H1 (cell line): ENCODE results near the gene UBE2I. TPM values are rescaled to one million over a fixed set of nuclear protein-coding genes. Genes with fewer than 3 reads are reported as not detected.

Experiments used
- CTCF ChIA-PET: fragments of 300-600 bp; sonication (Branson Sonifier 250); formaldehyde crosslinking; loops from one replicate; lab custom pipeline; 2021; ENCODE audit not compliant: partially characterized antibody; lab: Charles Lee
- POLR2A ChIA-PET: fragments of 300-600 bp; sonication (Branson Sonifier 250); formaldehyde crosslinking; loops from one replicate; lab custom pipeline; 2021; ENCODE audit warnings: inconsistent platforms; ENCODE audit not compliant: partially characterized antibody; lab: Charles Lee
- DNase-seq, 2 experiments: peaks; one replicate each; pipeline versions ENCODE4 v3.0.0 to v3.0.0-alpha.2; 2010 to 2022; ENCODE audit warnings: low spot score in 2 of 2, low read depth in 1 of 2, mixed read lengths in 1 of 2
- FAIRE-seq: peaks from 2 replicates; lab custom pipeline; 2011; peaks lifted over from hg19 to GRCh38; lab: Jason Lieb, UNC
- H2AFZ ChIP-seq: 2 replicates; pipeline ENCODE4 v1.8.1; 2012; ENCODE audit warnings: low read length, inconsistent platforms
- H2AK5ac ChIP-seq: 2 replicates; pipeline ENCODE4 v1.6.1; 2013; ENCODE audit warnings: low read depth, low read length
- H2BK120ac ChIP-seq: replicated peaks from 2 replicates; pipeline ENCODE3; 2013; ENCODE audit warnings: low read depth, low read length, inconsistent platforms
- H2BK12ac ChIP-seq: 2 replicates; pipeline ENCODE4 v1.6.1; 2013; ENCODE audit warnings: low read depth, low read length
- H2BK15ac ChIP-seq: 2 replicates; pipeline ENCODE4 v1.6.1; 2013; ENCODE audit warnings: low read length
- H2BK20ac ChIP-seq: 2 replicates; pipeline ENCODE4 v1.6.1; 2013; ENCODE audit warnings: low read length
- H2BK5ac ChIP-seq: 2 replicates; pipeline ENCODE4 v1.6.1; 2013; ENCODE audit warnings: low read depth, low read length
- H3K14ac ChIP-seq: 2 replicates; pipeline ENCODE4 v1.6.1; 2013; ENCODE audit warnings: inconsistent platforms; ENCODE audit not compliant: insufficient read length
- H3K18ac ChIP-seq: 2 replicates; pipeline ENCODE4 v1.6.1; 2013; ENCODE audit warnings: low read length; ENCODE audit errors: extremely low read depth
- H3K23ac ChIP-seq: 2 replicates; pipeline ENCODE4 v1.6.1; 2013; ENCODE audit warnings: inconsistent platforms; ENCODE audit not compliant: insufficient read length
- H3K23me2 ChIP-seq: 2 replicates; pipeline ENCODE4 v1.6.1; 2013; ENCODE audit warnings: low read depth, low read length
- H3K27ac ChIP-seq: 2 replicates; pipeline ENCODE4 v1.6.1; 2011; ENCODE audit warnings: low read depth, low read length, inconsistent platforms
- H3K27me3 ChIP-seq, 4 experiments: replicated peaks in 1 of 4; 1 replicate in 1 of 4; 2 replicates in 3 of 4; pipeline versions ENCODE4 v1.6.1 to v1.8.1; 2011 to 2013; ENCODE audit warnings: low read length in 3 of 4, mild to moderate bottlenecking in 3 of 4, inconsistent platforms in 2 of 4, mixed read lengths in 2 of 4, moderate library complexity in 1 of 4; ENCODE audit not compliant: control insufficient read depth in 3 of 4, insufficient read depth in 3 of 4; ENCODE audit errors: extremely low read depth in 1 of 4
- H3K36me3 ChIP-seq, 4 experiments: 2 replicates each; pipeline versions ENCODE4 v1.6.1 to v1.8.1; 2011 to 2013; ENCODE audit warnings: mild to moderate bottlenecking in 4 of 4, low read length in 3 of 4, moderate library complexity in 2 of 4, control low read depth in 1 of 4, inconsistent platforms in 1 of 4; ENCODE audit not compliant: insufficient read depth in 4 of 4, control insufficient read depth in 2 of 4
- H3K4ac ChIP-seq: replicated peaks from 2 replicates; pipeline ENCODE3; 2013; ENCODE audit warnings: low read length, low read depth, mixed read lengths, inconsistent platforms; ENCODE audit not compliant: insufficient read length
- H3K4me1 ChIP-seq, 4 experiments: replicated peaks in 1 of 4; 1 replicate in 1 of 4; 2 replicates in 3 of 4; pipeline versions ENCODE4 v1.6.1 to v1.8.1; 2011 to 2013; ENCODE audit warnings: low read length in 3 of 4, inconsistent platforms in 2 of 4, mixed read lengths in 1 of 4; ENCODE audit not compliant: insufficient read depth in 4 of 4, control insufficient read depth in 3 of 4
- H3K4me2 ChIP-seq, 2 experiments: 2 replicates each; pipeline versions ENCODE4 v1.6.1 to v1.8.1; 2011 to 2013; ENCODE audit warnings: low read depth in 2 of 2, low read length in 2 of 2, control low read depth in 1 of 2, inconsistent platforms in 1 of 2, mild to moderate bottlenecking in 1 of 2; ENCODE audit not compliant: insufficient read depth in 1 of 2
- H3K4me3 ChIP-seq, 4 experiments: fragments of 200-600, 300-600 bp in 1 of 4; sonication (generic), shearing (Covaris generic), sonication (Bioruptor Twin) in 1 of 4; 2 replicates each; pipeline versions ENCODE4 v1.5.1 to v1.8.1; 2011 to 2016; ENCODE audit warnings: low read length in 4 of 4, low read depth in 3 of 4, control low read depth in 2 of 4, inconsistent platforms in 2 of 4, mild to moderate bottlenecking in 2 of 4, mixed read lengths in 1 of 4, moderate library complexity in 1 of 4; ENCODE audit not compliant: insufficient read depth in 2 of 4; ENCODE audit errors: extremely low read depth in 1 of 4
- H3K56ac ChIP-seq: replicated peaks from 2 replicates; pipeline ENCODE3; 2013; ENCODE audit warnings: low read depth, mild to moderate bottlenecking, mixed read lengths, low read length, inconsistent platforms; ENCODE audit not compliant: insufficient read length
- H3K79me1 ChIP-seq: 2 replicates; pipeline ENCODE4 v1.6.1; 2013; ENCODE audit warnings: low read depth, low read length, control low read depth
- H3K79me2 ChIP-seq, 2 experiments: 2 replicates each; pipeline versions ENCODE4 v1.6.1 to v1.8.1; 2012 to 2013; ENCODE audit warnings: low read length in 2 of 2, mild to moderate bottlenecking in 2 of 2, inconsistent platforms in 1 of 2; ENCODE audit not compliant: insufficient read depth in 2 of 2, control insufficient read depth in 1 of 2
- H3K9ac ChIP-seq, 4 experiments: replicated peaks in 1 of 4; 1 replicate in 1 of 4; 2 replicates in 3 of 4; pipeline versions ENCODE4 v1.6.1 to v1.8.1; 2011 to 2013; ENCODE audit warnings: low read depth in 3 of 4, low read length in 3 of 4, control low read depth in 2 of 4, mild to moderate bottlenecking in 2 of 4, moderate library complexity in 2 of 4, inconsistent platforms in 1 of 4; ENCODE audit errors: extremely low read depth in 1 of 4
- H3K9me3 ChIP-seq, 2 experiments: 2 replicates each; pipeline versions ENCODE4 v1.6.1 to v1.8.1; 2012 to 2013; ENCODE audit warnings: mild to moderate bottlenecking in 2 of 2, moderate library complexity in 2 of 2, control low read depth in 1 of 2, inconsistent platforms in 1 of 2, low read depth in 1 of 2, low read length in 1 of 2, mixed read lengths in 1 of 2; ENCODE audit not compliant: insufficient read depth in 2 of 2
- H4K20me1 ChIP-seq, 2 experiments: replicated peaks in 1 of 2; 2 replicates each; pipeline versions ENCODE3 to v1.8.1; 2011 to 2013; ENCODE audit warnings: inconsistent platforms in 2 of 2, low read length in 2 of 2, mild to moderate bottlenecking in 1 of 2; ENCODE audit not compliant: insufficient read depth in 2 of 2, control insufficient read depth in 1 of 2
- H4K5ac ChIP-seq: 2 replicates; pipeline ENCODE4 v1.6.1; 2013; ENCODE audit warnings: low read length, low read depth, mixed read lengths, inconsistent platforms; ENCODE audit not compliant: insufficient read length
- H4K8ac ChIP-seq: 2 replicates; pipeline ENCODE4 v1.8.0; 2013; ENCODE audit warnings: mild to moderate bottlenecking, moderate library complexity, low read length, inconsistent platforms; ENCODE audit not compliant: insufficient read depth; ENCODE audit errors: extremely low read depth
- H4K91ac ChIP-seq: replicated peaks from 2 replicates; pipeline ENCODE3; 2013; ENCODE audit warnings: low read length, mixed read lengths, inconsistent platforms; ENCODE audit not compliant: insufficient read length
- ATF2 ChIP-seq: IDR thresholded peaks from 2 replicates; pipeline ENCODE4 v1.6.1; 2012; ENCODE audit warnings: low read length, inconsistent platforms
- EP300 ChIP-seq, 2 experiments: IDR thresholded peaks; 1 replicate in 1 of 2; 2 replicates in 1 of 2; pipeline ENCODE4 v1.6.1; 2011 to 2012; ENCODE audit warnings: low read depth in 2 of 2, low read length in 2 of 2, mild to moderate bottlenecking in 2 of 2, borderline replicate concordance in 1 of 2, inconsistent platforms in 1 of 2, moderate library complexity in 1 of 2
- GTF2F1 ChIP-seq: IDR thresholded peaks from 2 replicates; pipeline ENCODE4 v1.6.1; 2012; ENCODE audit warnings: low read depth, low read length, improper control_type of control experiment, borderline replicate concordance
- HDAC2 ChIP-seq, 2 experiments: fragments of 300-600 bp in 1 of 2; sonication (generic) in 1 of 2; IDR thresholded peaks; 2 replicates each; pipeline ENCODE4 v1.6.1; 2011 to 2012; ENCODE audit warnings: low read depth in 2 of 2, low read length in 2 of 2, mild to moderate bottlenecking in 2 of 2, moderate library complexity in 2 of 2, borderline replicate concordance in 1 of 2, inconsistent platforms in 1 of 2
- MAX ChIP-seq: IDR thresholded peaks from 2 replicates; pipeline ENCODE4 v1.6.1; 2012; ENCODE audit warnings: inconsistent platforms
- NANOG ChIP-seq: IDR thresholded peaks from 2 replicates; pipeline ENCODE4 v1.6.1; 2011; ENCODE audit warnings: low read length, low read depth, mild to moderate bottlenecking, inconsistent platforms; ENCODE audit not compliant: insufficient read depth, poor library complexity, severe bottlenecking
- SIX5 ChIP-seq: IDR thresholded peaks from 2 replicates; pipeline ENCODE4 v1.6.1; 2011; ENCODE audit warnings: mild to moderate bottlenecking, low read depth, low read length
- TAF7 ChIP-seq: optimal IDR thresholded peaks from 2 replicates; pipeline ENCODE3; 2011; ENCODE audit warnings: low read depth, mild to moderate bottlenecking, inconsistent platforms, low read length, moderate library complexity, borderline replicate concordance
- WGBS, 2 experiments: shearing (Covaris generic) in 1 of 2; methylation state at CpG; one replicate each; pipeline versions ENCODE4 v1.1.6 to v1.1.7; 2013 to 2015; ENCODE audit warnings: low lambda C conversion rate in 2 of 2, mixed read lengths in 2 of 2, inconsistent platforms in 1 of 2, low coverage in 1 of 2, missing lambda C conversion rate in 1 of 2; ENCODE audit not compliant: insufficient replicate concordance in 2 of 2, insufficient coverage in 1 of 2, insufficient read length in 1 of 2; ENCODE audit errors: extremely low coverage in 1 of 2, missing lambda C conversion rate in 1 of 2; 5-methylcytosine and 5-hydroxymethylcytosine counted together
- polyA plus RNA-seq, 7 experiments: library from polyadenylated mRNA; depleted of rRNA in 3 of 7; stranded (reverse) in 5 of 7; unstranded in 2 of 7; fragments of >200 nt in 5 of 7; fragments of 200-250 nt in 2 of 7; gene quantifications; 1 replicate in 5 of 7; 2 replicates in 1 of 7; 4 replicates in 1 of 7; pipeline versions ENCODE4 v1.2.1 to v1.2.3, GENCODE V29; 2011 to 2013; ENCODE audit warnings: missing spikeins in 2 of 7, mixed read lengths in 2 of 7
- total RNA-seq: library from RNA; stranded (reverse); fragmentation: NEBNext Ultra II Directional; extraction: Animal tissue kit (Norgen Biotek cat#: 25700); gene quantifications from 2 replicates; pipeline ENCODE4 v1.2.1, GENCODE V29; 2021

The UBE2I gene
- total and polyA plus RNA-seq, 2 of the 8 experiments (the other 6 are each of a cell fraction or from before 2014, with no cell fraction given) = 148 to 268 TPM

GRCh38 chr16:1335996-1336395, 26.6 kb downstream of the UBE2I start:
- H3K36me3 ChIP-seq = no peaks in the 10 kb centered on the region
- H3K4ac ChIP-seq = no peak overlapping the region
- peaks cover 19 to 53% (median 40%) of the 10 kb centered on the region in 4 experiments for H3K27me3 ChIP-seq
- no peak overlapping the region for H3K23ac ChIP-seq
- no peak overlapping the region for H2BK12ac ChIP-seq
- no peak overlapping the region for H3K14ac ChIP-seq
- H3K79me1 ChIP-seq = no peaks in the 10 kb centered on the region
- no peak overlapping the region for H3K27ac ChIP-seq
- FAIRE-seq (no peak), DNase-seq (no peak)
- H3K79me2 ChIP-seq = no peaks in the 10 kb centered on the region
- H2BK15ac ChIP-seq = no peak overlapping the region
- ChIA-PET POLR2A (interaction anchor here (1.0 to 2.6 kb wide), 7 partner anchors 12 to 175 kb away, joined by 3 to 13 read pairs (median 4); no protein-coding TSS in a partner anchor), CTCF (interaction anchor here (0.6 to 5.2 kb wide), 10 partner anchors 9 to 520 kb away, joined by 3 to 43 read pairs (median 4); no protein-coding TSS in a partner anchor)
- peaks cover 13% of the 10 kb centered on the region; the same call in 1 of the 2 replicates for H3K23me2 ChIP-seq
- H3K9me3 ChIP-seq = no peaks in the 10 kb centered on the region
- no peak overlapping the region for H3K4me3 ChIP-seq
- no peak overlapping the region for H3K9ac ChIP-seq
- no peak overlapping the region for H2BK20ac ChIP-seq
- no peak overlapping the region for H2BK5ac ChIP-seq
- no peak overlapping the region for H2AFZ ChIP-seq
- no peak overlapping the region for H2BK120ac ChIP-seq
- H4K91ac ChIP-seq = no peak overlapping the region
- no peak overlapping the region for H3K4me2 ChIP-seq
- H4K8ac ChIP-seq = peak overlapping the region; percentile 89; the same call in 1 of the 2 replicates
- H3K18ac ChIP-seq = no peak overlapping the region
- H3K4me1 ChIP-seq = peaks cover 0 to 15% (median 13%) of the 10 kb centered on the region in 4 experiments; a peak in 4 of 7 replicates
- no peak overlapping the region for H4K5ac ChIP-seq
- H2AK5ac ChIP-seq = no peak overlapping the region
- 39% methylated on average over 8 of the region's 12 CpGs; no CpG with 5 or more reads in 1 of the 2 experiments for WGBS, 2 experiments
- H3K56ac ChIP-seq = no peak overlapping the region
- H4K20me1 ChIP-seq = peaks cover 7 to 21% of the 10 kb centered on the region in 2 experiments
- TF ChIP-seq EP300 (IDR thresholded peaks at IDR 0.05; ENCODE audit: borderline replicate concordance in 1 of 2, low read depth in 2 of 2, low read length in 2 of 2) (no peak), TAF7 (no peak), HDAC2 (IDR thresholded peaks at IDR 0.05; ENCODE audit: borderline replicate concordance in 1 of 2, low read depth in 2 of 2, low read length in 2 of 2) (no peak), MAX (0 out of 2 replicates have a peak, but pooled peaks have one; percentile 27), ATF2 (no peak), SIX5 (no peak), GTF2F1 (no peak), NANOG (no peak)
